Mononuclear cell (primary cell): ENCODE measurements around the gene SLC24A2. TPM values are rescaled to one million over a fixed set of nuclear protein-coding genes. Genes with fewer than 3 reads are reported as not detected.
"Not testable (repeated sequence)": the region's sequence is repeated elsewhere in the genome, so short reads cannot be mapped to it uniquely, and the experiment has no call there.

ENCODE experiments used
- H3K27me3 ChIP-seq: 2 replicates; pipeline ENCODE4 v1.6.0; 2011; ENCODE audit warnings: low read length, control low read depth; ENCODE audit not compliant: insufficient read depth
- H3K4me1 ChIP-seq: 2 replicates; pipeline ENCODE4 v1.5.1; 2011; ENCODE audit warnings: mild to moderate bottlenecking, low read length, control low read depth; ENCODE audit not compliant: insufficient read depth
- H3K4me3 ChIP-seq: 2 replicates; pipeline ENCODE4 v1.5.1; 2011; ENCODE audit warnings: mild to moderate bottlenecking, low read length, moderate library complexity
- H3K9me3 ChIP-seq: 2 replicates; pipeline ENCODE4 v1.5.1; 2011; ENCODE audit warnings: low read depth, mild to moderate bottlenecking, control low read depth, low read length
- total RNA-seq: library from RNA; depleted of rRNA; stranded (reverse); fragments of >200 nt; gene quantifications from one replicate; pipeline ENCODE4 v1.2.3, GENCODE V29; 2012

SLC24A2 gene
- total RNA-seq: 0.10 TPM

- Histone ChIP-seq H3K9me3 (no peaks in the 10 kb centered on the region), H3K4me3 (no peak within 1 kb of the TSS), H3K4me1 (no peaks in the 10 kb centered on the region), H3K27me3 (peaks cover 59% of the 10 kb centered on the region)
These were observed at the start of gene SLC24A2 for GRCh38 chr9:19788614-19789271. SLC24A2 (minus strand) TSS chr9:19789037.

- H3K4me3 ChIP-seq, H3K9me3 ChIP-seq, H3K27me3 ChIP-seq: not testable (repeated sequence)
These were observed 44.5 kb upstream of the SLC24A2 start for GRCh38 chr9:19833331-19833730.

GRCh38 chr9:19830796-19831195, 42.0 kb upstream of the SLC24A2 start:
- peaks cover 5% of the 10 kb centered on the region for H3K9me3 ChIP-seq

More at GRCh38 chr9:19833331-19833730, 44.5 kb upstream of the SLC24A2 start:
- H3K4me1 ChIP-seq: not testable (repeated sequence)

GRCh38 chr9:19828576-19829109, 39.8 kb upstream of the SLC24A2 start:
- no peaks in the 10 kb centered on the region for H3K4me1 ChIP-seq
- H3K9me3 ChIP-seq: peaks cover 5% of the 10 kb centered on the region
- H3K4me3 ChIP-seq: no peak overlapping the region
- no peaks in the 10 kb centered on the region for H3K27me3 ChIP-seq

More at GRCh38 chr9:19830796-19831195, 42.0 kb upstream of the SLC24A2 start:
- Histone ChIP-seq H3K4me1 (no peaks in the 10 kb centered on the region), H3K4me3 (no peak overlapping the region), H3K27me3 (no peaks in the 10 kb centered on the region)

GRCh38 chr9:19816769-19817168, 27.9 kb upstream of the SLC24A2 start:
- no peak overlapping the region for H3K4me3 ChIP-seq
- H3K4me1 ChIP-seq: no peaks in the 10 kb centered on the region
- H3K9me3 ChIP-seq: peaks cover 10% of the 10 kb centered on the region
- no peaks in the 10 kb centered on the region for H3K27me3 ChIP-seq

- peaks cover 10% of the 10 kb centered on the region for H3K9me3 ChIP-seq
- H3K4me3 ChIP-seq: no peak overlapping the region
- no peaks in the 10 kb centered on the region for H3K27me3 ChIP-seq
- H3K4me1 ChIP-seq: no peaks in the 10 kb centered on the region
These were observed 23.4 kb upstream of the SLC24A2 start for GRCh38 chr9:19812194-19812593.

- H3K4me3 ChIP-seq: no peak overlapping the region
- H3K9me3 ChIP-seq: no peaks in the 10 kb centered on the region
- no peaks in the 10 kb centered on the region for H3K4me1 ChIP-seq
- no peaks in the 10 kb centered on the region for H3K27me3 ChIP-seq
These were observed 20.8 kb upstream of the SLC24A2 start for GRCh38 chr9:19809422-19810269.

- Histone ChIP-seq H3K27me3 (no peaks in the 10 kb centered on the region), H3K9me3 (no peaks in the 10 kb centered on the region), H3K4me3 (no peak overlapping the region), H3K4me1 (no peaks in the 10 kb centered on the region)
These were observed 18.5 kb upstream of the SLC24A2 start for GRCh38 chr9:19807182-19807892.

- H3K9me3 ChIP-seq: no peaks in the 10 kb centered on the region
- no peaks in the 10 kb centered on the region for H3K27me3 ChIP-seq
- H3K4me3 ChIP-seq: no peak overlapping the region
- H3K4me1 ChIP-seq: no peaks in the 10 kb centered on the region
These were observed 15.6 kb upstream of the SLC24A2 start for GRCh38 chr9:19804431-19804830.

- Histone ChIP-seq H3K4me1 (no peaks in the 10 kb centered on the region), H3K4me3 (no peak overlapping the region), H3K27me3 (no peaks in the 10 kb centered on the region), H3K9me3 (no peaks in the 10 kb centered on the region)
These were observed 12.0 kb upstream of the SLC24A2 start for GRCh38 chr9:19800884-19801283.

GRCh38 chr9:19799784-19800183, 10.9 kb upstream of the SLC24A2 start:
- no peaks in the 10 kb centered on the region for H3K4me1 ChIP-seq
- no peaks in the 10 kb centered on the region for H3K9me3 ChIP-seq
- H3K4me3 ChIP-seq: no peak overlapping the region
- H3K27me3 ChIP-seq: no peaks in the 10 kb centered on the region

- Histone ChIP-seq H3K9me3 (no peaks in the 10 kb centered on the region), H3K4me3 (no peak overlapping the region), H3K27me3 (peaks cover 62% of the 10 kb centered on the region), H3K4me1 (no peaks in the 10 kb centered on the region)
These were observed 685 bp downstream of the SLC24A2 start for GRCh38 chr9:19788152-19788551.

- H3K27me3 ChIP-seq: peaks cover 63% of the 10 kb centered on the region
- no peaks in the 10 kb centered on the region for H3K4me1 ChIP-seq
- H3K9me3 ChIP-seq: no peaks in the 10 kb centered on the region
- H3K4me3 ChIP-seq: no peak overlapping the region
These were observed 1.2 kb downstream of the SLC24A2 start for GRCh38 chr9:19787672-19788071.

GRCh38 chr9:19785230-19785629, 3.6 kb downstream of the SLC24A2 start:
- Histone ChIP-seq H3K4me1 (no peaks in the 10 kb centered on the region), H3K9me3 (no peaks in the 10 kb centered on the region), H3K27me3 (peaks cover 48% of the 10 kb centered on the region), H3K4me3 (no peak overlapping the region)

GRCh38 chr9:19784136-19784535, 4.7 kb downstream of the SLC24A2 start:
- no peaks in the 10 kb centered on the region for H3K9me3 ChIP-seq
- H3K4me1 ChIP-seq: no peaks in the 10 kb centered on the region

More at GRCh38 chr9:19784136-19784535, 4.7 kb downstream of the SLC24A2 start:
- H3K4me3 ChIP-seq: no peak overlapping the region
- peaks cover 37% of the 10 kb centered on the region for H3K27me3 ChIP-seq
